C4-2B (cell line): ENCODE results near the gene TRMT44.
"Not testable (repeated sequence)": the region's sequence is repeated elsewhere in the genome, so short reads cannot be mapped to it uniquely, and the experiment has no call there.

Source experiments
- H3K27ac ChIP-seq: fragments of 450-650 bp; 2 replicates; pipeline ENCODE4 v1.5.1; 2017
- ZFX ChIP-seq: fragments of 450-650 bp; IDR thresholded peaks from 2 replicates; pipeline ENCODE4 v1.6.1; 2017
- TF ChIP-seq, protein P1 (sequence below): fragments of 450-650 bp; conservative IDR thresholded peaks from 2 replicates; pipeline ENCODE4 v1.5.1; 2017; ENCODE audit warnings: mild to moderate bottlenecking

The TRMT44 gene

DNA sequence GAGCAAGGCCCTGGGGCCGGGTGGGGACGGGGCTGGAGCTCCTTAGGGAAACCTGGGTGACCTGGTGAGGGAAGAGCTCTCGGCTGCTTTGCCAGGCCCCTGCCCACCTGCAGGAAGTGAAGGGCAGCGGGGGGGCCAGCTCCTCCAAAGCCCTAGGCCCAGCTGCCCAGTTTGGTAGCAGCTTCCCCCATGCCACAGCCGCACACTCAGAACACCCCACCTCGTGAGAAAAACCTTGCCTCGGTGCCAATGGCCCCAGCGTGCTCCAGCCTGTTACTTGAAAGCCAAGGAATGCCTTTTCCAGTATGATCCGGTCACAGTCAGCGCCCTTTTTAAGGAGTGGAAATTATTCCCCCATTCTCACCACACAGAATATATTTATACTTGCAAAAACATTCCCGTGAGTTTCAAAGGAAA, 38.4 kb upstream of the TRMT44 start:
- no peak overlapping the region for H3K27ac ChIP-seq
- no peak for TF ChIP-seq ZFX
- TF ChIP-seq, protein P1, sequence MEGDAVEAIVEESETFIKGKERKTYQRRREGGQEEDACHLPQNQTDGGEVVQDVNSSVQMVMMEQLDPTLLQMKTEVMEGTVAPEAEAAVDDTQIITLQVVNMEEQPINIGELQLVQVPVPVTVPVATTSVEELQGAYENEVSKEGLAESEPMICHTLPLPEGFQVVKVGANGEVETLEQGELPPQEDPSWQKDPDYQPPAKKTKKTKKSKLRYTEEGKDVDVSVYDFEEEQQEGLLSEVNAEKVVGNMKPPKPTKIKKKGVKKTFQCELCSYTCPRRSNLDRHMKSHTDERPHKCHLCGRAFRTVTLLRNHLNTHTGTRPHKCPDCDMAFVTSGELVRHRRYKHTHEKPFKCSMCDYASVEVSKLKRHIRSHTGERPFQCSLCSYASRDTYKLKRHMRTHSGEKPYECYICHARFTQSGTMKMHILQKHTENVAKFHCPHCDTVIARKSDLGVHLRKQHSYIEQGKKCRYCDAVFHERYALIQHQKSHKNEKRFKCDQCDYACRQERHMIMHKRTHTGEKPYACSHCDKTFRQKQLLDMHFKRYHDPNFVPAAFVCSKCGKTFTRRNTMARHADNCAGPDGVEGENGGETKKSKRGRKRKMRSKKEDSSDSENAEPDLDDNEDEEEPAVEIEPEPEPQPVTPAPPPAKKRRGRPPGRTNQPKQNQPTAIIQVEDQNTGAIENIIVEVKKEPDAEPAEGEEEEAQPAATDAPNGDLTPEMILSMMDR, result no peak

DNA sequence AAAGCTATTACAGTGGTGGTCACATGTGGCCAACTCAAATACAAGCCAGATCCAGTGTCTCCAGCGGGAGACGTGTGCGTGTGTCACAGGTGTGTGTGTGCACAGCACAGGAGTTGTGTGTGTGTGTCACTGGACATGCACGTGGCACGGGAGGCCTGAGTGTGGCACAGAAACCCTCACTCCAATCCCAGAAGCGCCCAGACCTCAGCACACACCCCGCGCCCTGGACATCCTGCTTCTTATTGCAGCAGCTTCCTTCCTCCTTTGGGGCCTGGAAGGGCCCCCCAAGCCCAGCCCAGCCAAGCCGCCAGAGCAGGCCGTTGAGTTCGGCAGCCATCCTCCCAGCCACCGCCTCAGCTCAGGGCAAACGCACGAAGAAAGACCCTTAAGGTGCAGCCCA, 37.9 kb upstream of the TRMT44 start:
- TF ChIP-seq ZFX, result no peak
- TF ChIP-seq, protein P1, result no peak
- no peak overlapping the region for H3K27ac ChIP-seq

DNA sequence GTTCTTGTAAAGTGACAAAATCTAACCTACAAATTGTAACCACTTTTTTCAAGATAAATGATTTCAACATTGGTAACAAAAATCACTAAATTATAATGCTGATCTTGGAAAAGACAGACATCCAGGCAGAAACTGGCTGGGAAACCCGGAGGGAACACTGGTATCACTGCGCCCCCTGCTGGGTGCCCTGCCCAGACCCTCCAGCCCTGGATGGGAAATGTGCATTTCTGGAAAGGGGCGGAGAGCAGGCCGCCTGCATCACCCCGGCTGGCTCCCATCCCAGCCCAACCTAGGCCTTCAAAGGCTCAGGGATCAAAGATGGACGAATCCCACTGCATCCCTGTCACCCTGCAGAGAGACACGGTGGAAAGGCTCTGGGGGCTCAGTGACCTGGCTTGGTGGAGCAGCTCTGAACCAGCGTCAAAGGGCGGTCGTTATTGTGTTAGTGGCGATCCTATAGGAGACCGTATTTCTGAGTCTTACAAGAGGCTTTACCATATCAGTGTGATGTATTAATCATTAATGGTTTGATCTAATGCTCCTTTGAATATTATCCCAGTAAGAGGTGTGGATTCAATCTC, 37.3 kb upstream of the TRMT44 start:
- no peak overlapping the region for H3K27ac ChIP-seq
- TF ChIP-seq, protein P1, result peak; percentile 90
- TF ChIP-seq ZFX, result no peak

DNA sequence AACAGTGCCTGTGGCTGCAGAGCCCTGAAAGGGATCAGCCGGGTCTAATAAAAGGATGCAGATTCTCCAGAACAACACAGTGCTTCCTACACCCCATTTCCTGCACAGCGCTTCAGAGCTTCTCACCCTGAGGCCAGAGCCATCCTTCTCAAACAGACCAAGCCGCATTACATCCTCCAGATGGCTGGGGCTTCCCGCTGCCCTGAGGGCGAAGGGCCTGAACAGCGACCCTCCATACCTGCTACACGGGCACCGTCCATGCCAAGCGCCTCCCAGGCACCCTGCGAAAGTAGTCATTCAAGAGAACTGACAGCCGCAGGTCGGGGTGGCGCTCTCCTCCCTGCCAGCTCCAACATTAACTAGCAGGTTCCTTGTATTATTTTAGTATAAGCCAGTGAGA, 36.6 kb upstream of the TRMT44 start:
- TF ChIP-seq, protein P1, result no peak
- TF ChIP-seq ZFX, result no peak
- H3K27ac ChIP-seq, result no peak overlapping the region

DNA sequence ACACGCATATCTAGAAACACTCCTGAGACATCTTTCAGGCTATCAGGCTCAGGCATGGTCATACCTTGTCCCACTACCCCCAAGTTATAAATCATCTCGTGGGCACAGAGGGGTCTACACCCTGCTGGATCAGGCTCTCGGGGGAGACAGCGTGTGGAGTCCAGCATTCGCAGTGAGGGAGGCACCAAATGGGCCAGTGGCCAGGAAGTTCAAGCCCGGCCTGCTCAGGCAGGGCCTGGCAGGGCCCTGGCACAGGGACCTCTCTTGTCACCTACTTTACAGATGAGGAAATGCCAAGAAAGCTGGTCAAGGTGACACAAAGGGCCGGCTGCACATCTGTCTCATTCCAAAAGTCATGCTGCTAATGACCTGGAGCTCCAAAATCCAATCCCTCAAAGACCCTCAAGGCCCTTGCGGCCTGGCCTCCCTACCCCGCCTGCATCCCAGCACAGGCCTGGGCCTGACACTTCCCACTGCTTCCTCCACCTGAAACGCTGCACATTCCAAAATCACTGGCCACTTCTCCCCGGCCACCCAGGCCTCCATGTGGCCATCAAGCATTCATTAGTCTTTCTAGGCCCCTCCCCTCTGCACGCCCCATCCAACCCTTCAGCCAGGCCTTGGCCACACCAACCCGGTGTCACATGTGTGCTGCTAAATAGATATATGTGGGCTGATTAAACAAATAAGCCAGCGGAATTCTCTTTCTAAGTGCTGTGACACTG, 35.6 kb upstream of the TRMT44 start:
- TF ChIP-seq, protein P1, result no peak
- TF ChIP-seq ZFX, result no peak
- H3K27ac ChIP-seq, result no peak overlapping the region

DNA sequence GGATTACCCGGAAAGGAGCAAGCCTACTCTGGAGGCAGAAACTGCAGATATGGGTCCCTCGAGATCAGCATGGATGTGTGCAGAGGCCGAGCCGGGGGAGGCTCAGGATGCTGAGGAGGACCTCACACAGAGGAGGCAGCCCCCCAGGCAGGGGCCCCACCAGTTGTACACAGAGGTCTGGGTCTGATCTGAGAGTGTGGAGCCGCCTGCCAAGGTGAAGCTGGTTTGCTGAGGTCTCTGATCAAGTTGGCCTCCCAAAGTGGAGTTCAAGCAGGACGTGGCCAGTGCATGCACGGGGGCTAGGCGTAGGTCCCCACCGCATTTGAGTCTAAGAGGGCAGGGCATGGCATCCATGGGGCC, 35.1 kb upstream of the TRMT44 start:
- TF ChIP-seq, protein P1, result no peak
- TF ChIP-seq ZFX, result no peak
- no peak overlapping the region for H3K27ac ChIP-seq

DNA sequence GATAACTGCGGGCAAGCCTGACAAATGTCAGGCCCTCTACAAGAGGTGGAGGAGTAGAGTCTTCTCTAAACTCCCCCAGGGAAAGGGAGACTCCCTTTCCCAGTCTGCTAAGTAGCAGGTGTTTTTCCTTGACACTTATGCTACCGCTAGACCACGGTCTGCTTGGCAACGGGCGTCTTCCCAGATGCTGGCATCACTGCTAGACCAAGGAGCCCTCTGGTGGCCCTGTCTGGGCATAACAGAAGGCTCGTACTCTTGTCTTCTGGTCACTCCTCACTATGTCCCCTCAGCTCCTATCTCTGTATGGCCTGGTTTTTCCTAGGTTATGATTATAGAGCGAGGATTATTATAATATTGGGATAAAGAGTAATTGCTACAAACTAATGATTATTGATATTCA, 33.7 kb upstream of the TRMT44 start:
- TF ChIP-seq, protein P1, result peak; percentile 72
- not testable (repeated sequence) for H3K27ac ChIP-seq
